MG63 (cell line): ENCODE measurements around the gene GDAP2. TPM values are rescaled to one million over a fixed set of nuclear protein-coding genes. Genes with fewer than 3 reads are reported as not detected.
"Not testable (repeated sequence)": the region's sequence is repeated elsewhere in the genome, so short reads cannot be mapped to it uniquely, and the experiment has no call there.

Source experiments
- DNase-seq: peaks from one replicate; pipeline ENCODE4 v3.0.0-alpha.2; 2020
- H3K27me3 ChIP-seq: fragments of 250-450 bp; sonication (Bioruptor Pico); 2 replicates; pipeline ENCODE4 v1.5.1; 2020; ENCODE audit warnings: mild to moderate bottlenecking, moderate library complexity
- H3K36me3 ChIP-seq: fragments of 250-450 bp; sonication (Bioruptor Pico); 2 replicates; pipeline ENCODE4 v1.5.1; 2020; ENCODE audit warnings: mild to moderate bottlenecking, moderate library complexity
- H3K4me3 ChIP-seq: fragments of 250-450 bp; sonication (Bioruptor Pico); 2 replicates; pipeline ENCODE4 v1.5.1; 2020; ENCODE audit warnings: mild to moderate bottlenecking, moderate library complexity
- H3K9me3 ChIP-seq: fragments of 250-450 bp; sonication (Bioruptor Pico); 2 replicates; pipeline ENCODE4 v1.5.1; 2020; ENCODE audit warnings: mild to moderate bottlenecking, moderate library complexity
- total RNA-seq: library from RNA; depleted of rRNA; stranded (reverse); fragments of >200 nt; shearing (Covaris generic); gene quantifications from 2 replicates; pipeline ENCODE4 v1.2.3, GENCODE V29; 2014; ENCODE audit warnings: low replicate concordance

GDAP2 gene
- total RNA-seq, 1 experiment from 2014 or later: 5.7 TPM

- DNase-seq: no peak
- H3K27me3 ChIP-seq: no peaks in the 10 kb centered on the region
- no peaks in the 10 kb centered on the region; the same call in 1 of the 2 replicates for H3K9me3 ChIP-seq
- peaks cover 24% of the 10 kb centered on the region for H3K36me3 ChIP-seq
- no peak overlapping the region for H3K4me3 ChIP-seq
Measured at GRCh38 chr1:117861694-117862093, 67.7 kb downstream of the GDAP2 start.

- DNase-seq: peak; percentile 87
- peaks cover 20% of the 10 kb centered on the region for H3K36me3 ChIP-seq
- no peak overlapping the region for H3K4me3 ChIP-seq
- no peaks in the 10 kb centered on the region for H3K27me3 ChIP-seq
- no peaks in the 10 kb centered on the region; the same call in 1 of the 2 replicates for H3K9me3 ChIP-seq
Measured at GRCh38 chr1:117860896-117861610, 68.4 kb downstream of the GDAP2 start.

DNA sequence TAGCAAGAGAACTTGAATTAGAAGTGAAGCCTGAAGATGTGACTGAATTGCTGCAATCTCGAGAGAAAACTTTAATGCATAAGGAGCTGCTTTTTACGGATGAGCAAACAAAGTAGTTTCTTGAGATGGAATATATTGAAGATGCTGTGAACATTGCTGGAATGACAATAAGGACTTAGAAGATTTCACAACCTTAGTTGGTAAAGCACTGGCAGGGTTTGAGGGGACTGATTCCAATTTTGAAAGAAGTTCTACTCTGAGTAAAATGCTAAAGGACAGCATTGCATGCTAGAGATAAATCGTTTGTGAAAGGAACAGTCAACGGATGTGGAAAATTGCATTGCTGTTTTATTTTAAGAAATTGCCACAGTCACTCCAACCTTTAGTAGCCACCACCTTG is 69.5 kb downstream of the GDAP2 start:
- Histone ChIP-seq H3K4me3 (no peak overlapping the region), H3K36me3 (peaks cover 14% of the 10 kb centered on the region)

GRCh38 chr1:117857418-117857817 is 72.0 kb downstream of the GDAP2 start:
- no peak for DNase-seq
- peaks cover 7% of the 10 kb centered on the region; the same call in 1 of the 2 replicates for H3K36me3 ChIP-seq
- H3K4me3 ChIP-seq: no peak overlapping the region
- H3K9me3 ChIP-seq: no peaks in the 10 kb centered on the region; the same call in 1 of the 2 replicates
- H3K27me3 ChIP-seq: no peaks in the 10 kb centered on the region

More for the DNA sequence above, 69.5 kb downstream of the GDAP2 start:
- no peak for DNase-seq
- H3K9me3 ChIP-seq: no peaks in the 10 kb centered on the region; the same call in 1 of the 2 replicates
- H3K27me3 ChIP-seq: no peaks in the 10 kb centered on the region

- Histone ChIP-seq H3K36me3 (no peaks in the 10 kb centered on the region), H3K4me3 (no peak overlapping the region), H3K9me3 (no peaks in the 10 kb centered on the region), H3K27me3 (no peaks in the 10 kb centered on the region)
- DNase-seq: no peak
Measured at GRCh38 chr1:117852853-117853553, 76.4 kb downstream of the GDAP2 start.

DNA sequence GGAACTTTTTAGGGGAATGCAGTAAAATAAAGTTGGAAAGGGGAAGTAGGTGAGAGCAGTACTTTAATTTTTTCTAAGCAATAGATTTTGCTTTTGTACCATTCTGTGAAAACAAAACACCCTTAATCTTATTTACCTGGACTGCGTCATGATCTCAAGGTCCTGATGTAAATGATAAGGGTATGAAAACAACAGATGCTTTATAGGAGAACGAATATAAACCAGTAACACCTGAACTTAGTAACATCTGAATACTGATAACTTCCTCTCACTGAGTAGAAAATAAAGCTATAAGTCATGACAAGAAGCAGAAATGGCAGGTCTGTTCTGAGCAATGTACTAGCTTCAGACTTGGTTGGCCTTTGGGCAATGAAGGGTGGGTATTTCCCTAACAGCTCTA is 77.7 kb downstream of the GDAP2 start:
- H3K36me3 ChIP-seq: no peaks in the 10 kb centered on the region
- H3K27me3 ChIP-seq: no peaks in the 10 kb centered on the region
- H3K9me3 ChIP-seq: no peaks in the 10 kb centered on the region
- no peak overlapping the region for H3K4me3 ChIP-seq
- no peak for DNase-seq

GRCh38 chr1:117846674-117847425 is 82.6 kb downstream of the GDAP2 start:
- Histone ChIP-seq H3K36me3 (peaks cover 8% of the 10 kb centered on the region), H3K4me3 (no peak overlapping the region), H3K27me3 (no peaks in the 10 kb centered on the region), H3K9me3 (peaks cover 26% of the 10 kb centered on the region)
- no peak for DNase-seq

DNA sequence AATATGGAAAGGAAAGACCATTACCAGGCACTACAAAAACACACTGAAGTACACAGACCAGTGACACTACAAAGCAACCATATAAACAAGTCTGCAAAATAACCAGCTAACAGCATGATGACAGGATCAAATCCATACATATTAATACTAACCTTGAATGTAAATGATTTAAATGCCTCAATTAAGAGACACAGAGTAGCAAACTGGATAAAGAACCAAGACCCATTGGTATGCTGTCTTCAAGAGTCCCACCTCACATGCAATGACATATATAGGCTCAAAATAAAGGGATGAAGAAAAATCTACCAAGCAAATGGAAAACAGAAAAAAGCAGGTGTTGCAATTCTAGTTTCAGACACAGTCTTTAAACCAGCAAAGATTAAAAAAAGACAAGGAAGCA is 84.9 kb downstream of the GDAP2 start:
- not testable (repeated sequence) for H3K4me3 ChIP-seq, H3K27me3 ChIP-seq, DNase-seq
- Histone ChIP-seq H3K9me3 (peaks cover 30% of the 10 kb centered on the region), H3K36me3 (peaks cover 16% of the 10 kb centered on the region)

DNA sequence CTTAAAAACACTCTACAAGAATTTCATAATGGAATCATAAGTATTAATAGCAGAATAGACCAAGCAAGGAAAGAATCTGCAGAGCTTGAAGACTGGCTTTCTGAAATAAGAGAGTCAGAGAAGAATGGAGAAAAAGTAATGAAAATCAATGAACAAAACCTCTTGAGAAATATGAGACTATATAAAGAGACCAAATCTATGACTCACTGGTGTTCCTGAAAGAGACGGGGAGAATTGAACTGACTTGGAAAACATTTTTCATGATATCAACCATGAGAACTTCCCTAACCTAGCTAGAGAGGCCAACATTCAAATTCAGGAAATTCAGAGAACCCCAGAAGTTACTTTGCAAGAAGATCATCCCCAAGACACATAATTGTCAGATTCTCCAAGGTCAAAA is 85.6 kb downstream of the GDAP2 start:
- Histone ChIP-seq H3K4me3 (no peak overlapping the region), H3K36me3 (peaks cover 16% of the 10 kb centered on the region), H3K9me3 (peaks cover 30% of the 10 kb centered on the region), H3K27me3 (no peaks in the 10 kb centered on the region)
- no peak for DNase-seq

- Histone ChIP-seq H3K9me3 (peaks cover 30% of the 10 kb centered on the region), H3K27me3 (no peaks in the 10 kb centered on the region), H3K36me3 (peaks cover 25% of the 10 kb centered on the region), H3K4me3 (no peak overlapping the region)
- no peak for DNase-seq
Measured at GRCh38 chr1:117842408-117843170, 86.8 kb downstream of the GDAP2 start.

GRCh38 chr1:117841117-117841650 is 88.2 kb downstream of the GDAP2 start:
- peaks cover 33% of the 10 kb centered on the region for H3K36me3 ChIP-seq
- no peak overlapping the region for H3K4me3 ChIP-seq
- DNase-seq: no peak
- H3K9me3 ChIP-seq: peaks cover 32% of the 10 kb centered on the region
- H3K27me3 ChIP-seq: no peaks in the 10 kb centered on the region

GRCh38 chr1:117838911-117839310 is 90.5 kb downstream of the GDAP2 start:
- peaks cover 9% of the 10 kb centered on the region for H3K9me3 ChIP-seq
- no peak overlapping the region for H3K4me3 ChIP-seq
- no peak for DNase-seq
- H3K36me3 ChIP-seq: peaks cover 26% of the 10 kb centered on the region
- H3K27me3 ChIP-seq: no peaks in the 10 kb centered on the region

- no peak overlapping the region for H3K4me3 ChIP-seq
- peaks cover 24% of the 10 kb centered on the region for H3K36me3 ChIP-seq
- peaks cover 6% of the 10 kb centered on the region for H3K9me3 ChIP-seq
- no peak for DNase-seq
- H3K27me3 ChIP-seq: no peaks in the 10 kb centered on the region
Measured at GRCh38 chr1:117836069-117836468, 93.4 kb downstream of the GDAP2 start.

- Histone ChIP-seq H3K36me3 (peaks cover 17% of the 10 kb centered on the region), H3K27me3 (no peaks in the 10 kb centered on the region), H3K4me3 (no peak overlapping the region), H3K9me3 (peaks cover 11% of the 10 kb centered on the region)
- DNase-seq: no peak
Measured at GRCh38 chr1:117834416-117834815, 95.0 kb downstream of the GDAP2 start.

DNA sequence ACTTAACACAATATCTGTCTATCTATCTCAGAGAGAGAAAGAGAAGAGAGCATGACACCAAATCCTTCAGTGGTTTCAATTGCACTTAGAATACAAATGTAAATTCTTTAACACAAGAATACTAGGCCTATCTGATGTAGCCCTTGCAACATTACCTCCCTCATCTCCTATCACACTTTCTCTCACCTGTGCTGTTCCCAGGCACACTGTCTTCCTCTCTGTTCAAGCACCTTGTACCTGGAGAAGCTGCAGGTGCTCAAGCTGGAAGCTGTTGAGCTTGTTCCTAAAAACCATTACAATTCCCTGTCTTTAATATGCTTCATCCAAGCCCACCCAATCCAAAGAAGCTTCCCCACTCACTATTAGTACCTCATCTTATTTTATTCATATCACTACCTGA is 97.0 kb downstream of the GDAP2 start:
- H3K27me3 ChIP-seq: no peaks in the 10 kb centered on the region
- peaks cover 7% of the 10 kb centered on the region for H3K36me3 ChIP-seq
- peaks cover 11% of the 10 kb centered on the region for H3K9me3 ChIP-seq
- no peak overlapping the region for H3K4me3 ChIP-seq
- no peak for DNase-seq

GRCh38 chr1:117830222-117830621 is 99.2 kb downstream of the GDAP2 start:
- Histone ChIP-seq H3K27me3 (no peaks in the 10 kb centered on the region), H3K9me3 (peaks cover 9% of the 10 kb centered on the region), H3K4me3 (no peak overlapping the region), H3K36me3 (no peaks in the 10 kb centered on the region)
- DNase-seq: no peak
